ENCODE measurements around the gene ANO4.
"Not testable (repeated sequence)": the region's sequence is repeated elsewhere in the genome, so short reads cannot be mapped to it uniquely, and the experiment has no call there.

Gene ANO4

DNA sequence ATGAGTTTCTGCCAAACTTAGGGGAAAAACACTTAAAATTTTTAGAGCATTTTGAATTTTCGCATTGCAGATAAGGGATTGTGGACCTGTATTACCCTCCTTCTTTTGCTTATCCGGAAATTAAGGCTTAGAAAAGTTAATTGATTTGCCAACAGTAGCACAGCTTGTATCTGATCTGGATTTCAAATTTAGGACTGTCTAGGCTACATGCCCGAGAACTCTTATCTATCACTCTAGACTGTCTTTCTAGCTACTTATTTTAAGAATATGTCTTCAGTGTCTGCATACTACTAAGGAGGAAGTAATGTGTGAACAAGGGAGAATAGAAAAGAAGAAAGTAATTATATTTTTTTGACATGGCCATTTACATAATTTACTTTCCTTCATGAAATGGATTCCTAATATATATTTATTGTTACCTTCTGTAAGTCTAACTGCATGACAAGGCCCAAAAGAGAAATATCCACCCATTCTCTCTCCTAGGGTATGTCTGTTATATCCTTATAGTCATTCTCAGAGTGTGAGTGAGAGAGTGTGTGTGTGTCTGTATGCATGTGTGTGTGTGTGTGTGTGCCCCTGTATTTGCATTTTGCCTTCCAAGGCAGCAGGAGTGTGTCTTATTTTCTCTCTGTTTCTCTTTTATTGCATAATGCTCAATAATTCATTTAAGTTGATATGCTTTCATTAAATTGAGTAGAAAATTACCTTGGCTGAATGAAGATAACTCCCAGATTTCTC, 283.4 kb downstream of the ANO4 start:
- in situ Hi-C loops (cut with MboI; ENCODE audit: low sequenced_read_pairs), result no loop called here

DNA sequence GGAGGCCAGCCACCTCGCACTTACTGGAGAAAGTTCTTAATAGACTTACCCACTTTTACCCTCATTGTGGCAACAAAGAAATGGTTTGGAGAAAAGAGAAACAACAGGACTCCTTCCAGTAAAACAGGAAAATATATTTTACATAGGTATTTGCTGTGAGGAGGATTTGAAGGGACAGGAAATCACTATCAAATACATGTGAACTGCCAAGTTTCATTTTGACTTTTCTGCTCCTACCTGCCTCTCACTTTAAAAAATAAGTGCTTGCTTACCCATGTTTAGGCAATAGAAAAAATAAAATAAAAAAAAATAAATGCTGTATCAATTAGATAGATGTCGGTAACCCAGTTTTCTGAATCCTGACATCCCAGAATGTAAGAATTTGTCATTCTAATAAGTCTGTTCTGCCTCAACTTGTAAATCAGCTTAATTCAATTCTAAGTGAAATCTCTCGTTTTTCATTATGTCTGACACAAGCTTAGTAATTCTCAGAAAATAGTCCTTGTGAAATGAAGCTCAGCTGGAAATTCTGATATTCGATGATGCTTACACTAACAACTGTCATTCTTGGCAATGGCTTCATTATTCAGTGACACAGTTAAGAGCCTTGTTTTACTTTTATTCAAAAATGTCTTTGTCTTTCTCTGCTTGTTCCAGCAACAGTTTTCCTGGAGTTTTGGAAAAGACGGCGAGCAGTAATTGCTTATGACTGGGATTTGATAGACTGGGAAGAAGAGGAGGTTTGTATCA, 284.1 kb downstream of the ANO4 start:
- in situ Hi-C loops (cut with MboI; ENCODE audit: low sequenced_read_pairs), result no loop called here

DNA sequence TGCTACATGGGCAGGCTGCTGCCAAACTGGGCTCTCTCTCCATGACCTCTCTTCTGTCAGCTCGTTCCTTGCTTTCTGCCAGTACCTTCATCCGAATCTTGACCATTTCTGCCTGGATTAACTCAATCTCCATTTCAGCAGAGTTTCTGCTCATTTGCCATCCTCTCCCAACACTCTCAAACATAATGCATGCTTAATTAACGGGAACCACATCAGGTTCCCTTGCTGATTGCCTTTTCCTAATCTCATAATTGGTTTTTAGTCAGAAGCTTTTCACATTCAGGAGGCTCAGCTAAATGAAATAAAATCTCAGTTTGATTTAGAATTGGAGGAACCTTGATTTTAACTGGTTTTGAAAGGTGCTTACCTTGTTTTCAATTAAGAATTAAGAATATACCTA, 288.1 kb downstream of the ANO4 start:
- in situ Hi-C loops (cut with MboI; ENCODE audit: low sequenced_read_pairs), result no loop called here

DNA sequence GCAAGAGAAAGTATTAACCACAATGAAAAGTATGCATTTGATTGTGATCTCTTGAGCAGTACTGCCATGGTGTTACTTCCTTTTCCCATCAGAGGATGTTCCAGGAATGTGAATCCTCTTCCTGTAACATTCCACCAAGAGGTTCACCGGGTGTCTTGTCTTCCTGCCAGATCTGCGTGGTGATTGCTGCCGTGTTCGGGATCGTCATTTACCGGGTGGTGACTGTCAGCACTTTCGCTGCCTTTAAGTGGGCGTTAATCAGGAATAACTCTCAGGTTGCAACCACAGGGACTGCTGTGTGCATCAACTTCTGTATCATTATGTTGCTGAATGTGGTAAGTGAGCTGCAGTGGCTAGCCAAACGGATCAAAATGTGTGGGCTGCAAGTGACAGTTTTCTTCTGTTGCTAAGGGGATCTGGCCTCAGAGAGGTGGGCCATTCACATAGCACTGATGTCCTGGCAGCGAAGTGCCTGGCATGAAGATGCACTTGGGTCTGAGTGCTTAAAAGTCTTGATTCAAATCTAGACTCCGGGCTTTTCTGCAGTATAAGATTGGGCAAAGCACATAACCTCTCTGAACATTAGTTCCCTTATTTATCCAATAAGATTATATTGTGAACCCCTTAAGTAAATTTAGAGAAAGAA, 292.0 kb downstream of the ANO4 start:
- in situ Hi-C loops (cut with MboI; ENCODE audit: low sequenced_read_pairs), result no loop called here

- in situ Hi-C loops (cut with MboI; ENCODE audit: low sequenced_read_pairs), result no loop called here
These were observed 293.3 kb downstream of the ANO4 start for GRCh38 chr12:101087920-101088319.

DNA sequence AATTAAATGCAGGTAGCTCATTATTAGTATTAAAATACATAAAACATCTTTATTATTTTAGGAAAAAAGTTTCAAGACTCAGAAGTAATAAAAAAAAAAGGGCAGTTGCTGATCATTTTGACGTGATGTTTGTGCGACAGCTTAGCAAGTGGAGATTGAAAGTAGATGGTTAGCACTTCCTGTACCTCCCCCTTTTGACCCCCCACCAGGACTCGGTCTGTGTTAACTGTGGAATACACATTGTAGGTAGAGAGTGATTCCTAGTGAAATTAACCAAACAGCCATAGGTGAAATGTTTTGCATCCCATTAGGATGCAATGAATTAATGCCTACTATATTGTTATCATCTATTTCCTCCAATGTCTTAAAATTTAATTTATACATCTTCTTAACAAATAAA, 294.7 kb downstream of the ANO4 start:
- in situ Hi-C loops (cut with MboI; ENCODE audit: low sequenced_read_pairs), result no loop called here

DNA sequence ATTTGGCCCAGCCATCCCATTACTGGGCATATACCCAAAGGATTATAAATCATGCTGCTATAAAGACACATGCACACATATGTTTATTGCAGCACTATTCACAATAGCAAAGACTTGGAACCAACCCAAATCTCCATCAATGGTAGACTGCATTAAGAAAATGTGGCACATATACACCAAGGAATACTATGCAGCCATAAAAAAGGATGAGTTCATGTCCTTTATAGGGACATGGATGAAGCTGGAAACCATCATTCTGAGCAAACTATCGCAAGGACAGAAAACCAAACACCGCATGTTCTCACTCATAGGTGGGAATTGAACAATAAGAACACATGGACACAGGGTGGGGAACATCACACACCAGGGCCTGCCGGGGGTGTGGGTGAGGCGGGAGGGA, 295.6 kb downstream of the ANO4 start:
- in situ Hi-C loops (cut with MboI; ENCODE audit: low sequenced_read_pairs), result not testable (repeated sequence)

GRCh38 chr12:101097829-101098580, 303.4 kb downstream of the ANO4 start:
- in situ Hi-C loops (cut with MboI; ENCODE audit: low sequenced_read_pairs), result no loop called here

DNA sequence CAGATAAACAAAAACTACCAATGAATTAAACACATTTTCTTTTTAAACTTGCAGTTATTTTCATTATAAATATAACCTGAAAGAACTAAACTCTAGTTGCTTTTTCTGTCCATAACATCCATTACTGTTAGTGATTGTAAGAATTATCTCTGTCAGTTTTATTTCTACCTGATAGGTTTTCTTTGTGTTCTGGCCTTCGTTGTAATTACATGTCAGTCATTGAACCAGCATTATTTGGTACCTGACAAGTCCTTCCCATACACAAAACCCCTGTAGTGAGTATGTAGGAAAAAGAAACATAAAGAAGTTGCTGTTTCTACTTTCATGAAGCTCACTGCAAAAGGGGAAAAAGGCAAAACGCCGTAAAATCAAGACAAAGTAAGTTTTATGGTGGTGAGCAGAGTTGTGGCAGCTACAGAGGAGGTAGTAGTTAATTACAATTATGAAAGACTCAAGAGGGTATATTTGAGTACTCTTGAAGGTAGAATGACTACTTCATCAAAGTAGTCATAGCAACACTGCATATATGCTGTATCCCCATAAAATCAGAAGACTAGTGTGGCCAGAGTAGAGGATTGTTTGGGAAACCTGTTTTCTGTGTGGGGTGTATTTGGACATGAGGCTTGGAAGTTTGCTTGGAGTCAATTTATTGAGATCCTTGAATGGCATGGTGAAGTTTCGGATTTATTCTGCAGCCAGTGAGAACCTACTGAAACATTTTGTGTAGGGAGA, 312.6 kb downstream of the ANO4 start:
- in situ Hi-C loops (cut with MboI; ENCODE audit: low sequenced_read_pairs), result no loop called here

DNA sequence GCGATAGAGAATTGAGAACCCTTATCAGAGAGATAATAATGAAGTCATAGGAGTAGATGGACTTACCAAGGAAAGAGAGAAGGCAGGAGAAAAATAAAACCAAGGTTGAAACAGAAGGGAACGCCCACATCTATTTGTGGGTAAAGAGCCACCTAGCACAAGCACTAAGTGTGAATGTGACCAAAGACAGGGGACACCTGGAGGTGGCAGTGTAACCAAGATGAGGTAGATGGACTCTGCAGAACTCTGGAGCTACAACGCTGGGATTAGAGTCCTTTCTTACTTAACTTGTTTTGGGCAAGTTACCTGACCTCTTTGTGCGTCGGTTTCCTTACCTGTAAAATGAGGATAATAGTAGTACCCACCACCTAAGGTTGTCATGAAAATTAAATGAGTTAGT, 313.6 kb downstream of the ANO4 start:
- in situ Hi-C loops (cut with MboI; ENCODE audit: low sequenced_read_pairs), result no loop called here

- in situ Hi-C loops (cut with MboI; ENCODE audit: low sequenced_read_pairs), result no loop called here
These were observed 316.3 kb downstream of the ANO4 start for GRCh38 chr12:101110866-101111265.

DNA sequence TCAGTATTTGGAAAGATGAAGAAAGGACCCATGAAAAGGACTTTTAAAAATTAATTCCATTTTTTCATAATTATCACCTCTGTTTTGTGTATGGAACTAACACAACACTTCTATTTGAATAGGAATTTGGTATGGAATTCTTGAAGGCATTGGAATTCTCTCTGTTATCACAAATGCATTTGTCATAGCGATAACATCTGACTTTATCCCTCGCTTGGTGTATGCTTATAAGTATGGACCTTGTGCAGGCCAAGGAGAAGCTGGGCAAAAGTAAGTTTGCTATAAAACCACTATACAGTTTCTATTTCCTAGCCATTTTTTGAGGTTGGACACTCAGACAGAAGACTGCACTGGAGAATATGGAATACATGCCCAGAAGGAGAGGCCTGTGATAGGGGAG, 316.9 kb downstream of the ANO4 start:
- in situ Hi-C loops (cut with MboI; ENCODE audit: low sequenced_read_pairs), result no loop called here

GRCh38 chr12:101115326-101115725, 320.8 kb downstream of the ANO4 start:
- in situ Hi-C loops (cut with MboI; ENCODE audit: low sequenced_read_pairs), result no loop called here

- in situ Hi-C loops (cut with MboI; ENCODE audit: low sequenced_read_pairs), result no loop called here
These were observed 322.3 kb downstream of the ANO4 start for GRCh38 chr12:101116911-101117310.

GRCh38 chr12:101117842-101118241, 323.3 kb downstream of the ANO4 start:
- in situ Hi-C loops (cut with MboI; ENCODE audit: low sequenced_read_pairs), result no loop called here

DNA sequence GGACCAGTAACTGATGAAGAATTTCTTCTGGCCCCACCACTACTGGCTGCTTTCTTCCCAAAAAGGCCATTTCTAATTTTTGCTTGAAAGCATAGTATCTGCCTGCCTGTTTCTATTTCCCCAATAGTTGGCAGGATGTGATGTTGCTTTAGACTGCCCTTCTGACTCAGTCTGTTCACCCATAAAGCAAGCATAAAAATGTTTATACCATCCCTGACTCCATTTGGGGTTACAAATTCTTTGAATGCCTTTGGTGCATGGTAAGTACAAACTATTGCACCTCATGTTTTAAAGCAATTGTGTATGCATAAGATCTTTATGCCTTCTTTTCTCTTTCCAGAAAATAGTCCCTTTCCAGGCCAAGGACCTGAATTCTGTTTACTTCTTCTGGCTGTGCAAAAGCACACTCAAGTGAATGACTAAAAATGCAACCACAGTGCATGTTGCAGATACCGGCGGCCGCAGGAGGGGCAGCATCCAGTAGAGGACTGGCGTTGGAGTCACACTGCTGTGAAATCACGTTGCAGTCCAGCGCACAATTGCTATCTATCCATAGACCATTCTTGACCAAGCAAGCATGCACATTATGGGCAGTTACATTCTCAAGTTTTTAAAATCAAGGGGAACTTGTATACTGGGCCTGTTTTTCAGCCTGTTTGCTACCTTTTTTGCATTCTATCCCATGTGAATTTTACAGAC, 333.1 kb downstream of the ANO4 start:
- in situ Hi-C loops (cut with MboI; ENCODE audit: low sequenced_read_pairs), result no loop called here

GRCh38 chr12:101145777-101146431, 351.3 kb downstream of the ANO4 start:
- in situ Hi-C loops (cut with MboI; ENCODE audit: low sequenced_read_pairs), result not testable (repeated sequence)

DNA sequence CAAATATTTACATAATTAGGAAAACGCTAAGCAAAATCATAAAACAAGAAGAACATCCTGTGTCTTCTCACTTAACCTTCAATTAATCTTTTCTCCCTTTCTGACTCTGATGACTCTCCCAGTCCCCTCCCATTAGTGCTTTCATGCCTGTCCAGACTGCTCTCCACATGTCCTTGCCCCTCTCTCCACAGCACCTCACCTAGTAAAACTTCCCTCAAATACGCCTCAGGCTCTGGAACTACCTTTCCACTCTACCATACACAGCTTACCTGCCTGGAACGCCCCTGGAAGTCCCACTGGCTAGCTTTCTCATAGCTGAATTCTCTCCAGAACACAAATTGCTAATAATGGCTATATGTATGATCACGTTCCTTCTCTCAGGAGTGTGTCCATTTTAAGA, 370.7 kb downstream of the ANO4 start:
- in situ Hi-C loops (cut with MboI; ENCODE audit: low sequenced_read_pairs), result no loop called here

DNA sequence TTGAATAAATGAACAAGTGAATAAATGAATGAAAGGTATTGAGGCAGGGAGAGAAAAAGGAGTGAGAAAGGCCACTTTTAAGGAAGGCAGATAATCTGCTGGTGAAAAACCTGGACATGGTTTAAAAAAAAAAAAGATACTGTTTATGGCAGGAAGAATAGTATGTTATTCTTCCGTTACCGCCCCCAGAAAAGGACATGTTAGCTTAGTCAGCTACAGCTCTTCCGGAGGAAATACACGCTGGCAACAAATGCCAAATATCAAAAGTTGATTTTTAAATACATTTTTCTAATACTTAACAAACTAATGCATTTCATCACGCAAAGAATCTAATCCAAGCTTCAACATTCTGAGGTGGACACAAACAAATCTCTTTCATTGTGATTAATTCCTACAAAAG, 372.3 kb downstream of the ANO4 start:
- in situ Hi-C loops (cut with MboI; ENCODE audit: low sequenced_read_pairs), result no loop called here

DNA sequence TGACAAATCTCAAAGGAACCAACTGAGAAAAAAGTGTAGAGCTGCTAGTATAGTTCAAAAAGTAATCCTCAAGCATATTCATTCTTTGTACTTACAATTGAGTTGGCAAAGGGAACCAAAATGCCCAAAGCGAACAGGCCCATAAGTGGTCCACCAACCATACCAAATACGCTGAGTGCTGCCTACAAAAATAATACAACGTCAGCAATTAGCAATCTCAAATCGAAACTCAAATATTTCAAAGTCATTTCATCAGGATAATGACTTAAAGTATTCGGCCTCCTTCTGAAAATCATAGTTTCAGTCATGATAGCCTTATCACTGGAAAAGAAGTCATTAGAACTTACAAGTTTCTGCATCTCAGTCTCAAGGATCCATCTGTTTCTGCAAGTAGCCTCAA, 373.4 kb downstream of the ANO4 start:
- in situ Hi-C loops (cut with MboI; ENCODE audit: low sequenced_read_pairs), result no loop called here
